ENCODE results near the gene AFDN.

AFDN gene, protein sequence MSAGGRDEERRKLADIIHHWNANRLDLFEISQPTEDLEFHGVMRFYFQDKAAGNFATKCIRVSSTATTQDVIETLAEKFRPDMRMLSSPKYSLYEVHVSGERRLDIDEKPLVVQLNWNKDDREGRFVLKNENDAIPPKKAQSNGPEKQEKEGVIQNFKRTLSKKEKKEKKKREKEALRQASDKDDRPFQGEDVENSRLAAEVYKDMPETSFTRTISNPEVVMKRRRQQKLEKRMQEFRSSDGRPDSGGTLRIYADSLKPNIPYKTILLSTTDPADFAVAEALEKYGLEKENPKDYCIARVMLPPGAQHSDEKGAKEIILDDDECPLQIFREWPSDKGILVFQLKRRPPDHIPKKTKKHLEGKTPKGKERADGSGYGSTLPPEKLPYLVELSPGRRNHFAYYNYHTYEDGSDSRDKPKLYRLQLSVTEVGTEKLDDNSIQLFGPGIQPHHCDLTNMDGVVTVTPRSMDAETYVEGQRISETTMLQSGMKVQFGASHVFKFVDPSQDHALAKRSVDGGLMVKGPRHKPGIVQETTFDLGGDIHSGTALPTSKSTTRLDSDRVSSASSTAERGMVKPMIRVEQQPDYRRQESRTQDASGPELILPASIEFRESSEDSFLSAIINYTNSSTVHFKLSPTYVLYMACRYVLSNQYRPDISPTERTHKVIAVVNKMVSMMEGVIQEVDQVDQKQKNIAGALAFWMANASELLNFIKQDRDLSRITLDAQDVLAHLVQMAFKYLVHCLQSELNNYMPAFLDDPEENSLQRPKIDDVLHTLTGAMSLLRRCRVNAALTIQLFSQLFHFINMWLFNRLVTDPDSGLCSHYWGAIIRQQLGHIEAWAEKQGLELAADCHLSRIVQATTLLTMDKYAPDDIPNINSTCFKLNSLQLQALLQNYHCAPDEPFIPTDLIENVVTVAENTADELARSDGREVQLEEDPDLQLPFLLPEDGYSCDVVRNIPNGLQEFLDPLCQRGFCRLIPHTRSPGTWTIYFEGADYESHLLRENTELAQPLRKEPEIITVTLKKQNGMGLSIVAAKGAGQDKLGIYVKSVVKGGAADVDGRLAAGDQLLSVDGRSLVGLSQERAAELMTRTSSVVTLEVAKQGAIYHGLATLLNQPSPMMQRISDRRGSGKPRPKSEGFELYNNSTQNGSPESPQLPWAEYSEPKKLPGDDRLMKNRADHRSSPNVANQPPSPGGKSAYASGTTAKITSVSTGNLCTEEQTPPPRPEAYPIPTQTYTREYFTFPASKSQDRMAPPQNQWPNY (N-terminal part only)

DNA sequence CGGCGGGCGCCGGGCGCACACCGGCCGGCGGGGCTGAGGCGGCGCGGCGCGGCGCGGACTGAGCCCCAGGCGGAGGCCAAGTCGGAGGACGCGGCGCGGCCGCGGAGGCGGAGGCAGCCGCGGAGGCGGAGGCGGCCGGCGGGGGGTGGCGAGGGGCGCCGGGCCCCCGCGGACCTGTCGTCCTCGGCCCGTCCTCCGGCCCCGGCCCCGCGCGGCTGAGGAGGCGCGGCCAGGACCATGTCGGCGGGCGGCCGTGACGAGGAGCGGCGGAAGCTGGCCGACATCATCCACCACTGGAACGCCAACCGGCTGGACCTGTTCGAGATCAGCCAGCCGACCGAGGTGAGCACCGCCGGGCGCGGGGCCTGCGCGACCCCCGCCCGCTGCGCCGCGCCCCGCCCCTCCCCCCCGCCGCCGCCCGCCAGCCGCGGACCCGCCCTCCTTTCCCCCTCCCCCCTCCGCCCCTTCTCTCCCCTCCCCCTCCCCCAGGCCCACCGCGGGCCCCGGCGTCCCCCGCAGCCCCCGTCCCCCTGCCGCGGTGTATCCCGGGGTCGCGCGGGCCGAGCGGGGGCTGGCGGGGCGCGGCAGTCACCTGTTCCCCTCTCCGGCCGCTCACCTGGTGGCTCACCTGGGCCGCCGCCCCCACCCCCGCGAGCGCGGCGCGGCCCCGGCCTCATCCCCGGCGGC is at the start of gene AFDN:
Gene AFDN, plus strand, starts transcription at position 16 of the 687 bp plus-strand sequence. Its CDS starts 222 bp downstream, at position 238.
- no peak for DNase-seq

DNA sequence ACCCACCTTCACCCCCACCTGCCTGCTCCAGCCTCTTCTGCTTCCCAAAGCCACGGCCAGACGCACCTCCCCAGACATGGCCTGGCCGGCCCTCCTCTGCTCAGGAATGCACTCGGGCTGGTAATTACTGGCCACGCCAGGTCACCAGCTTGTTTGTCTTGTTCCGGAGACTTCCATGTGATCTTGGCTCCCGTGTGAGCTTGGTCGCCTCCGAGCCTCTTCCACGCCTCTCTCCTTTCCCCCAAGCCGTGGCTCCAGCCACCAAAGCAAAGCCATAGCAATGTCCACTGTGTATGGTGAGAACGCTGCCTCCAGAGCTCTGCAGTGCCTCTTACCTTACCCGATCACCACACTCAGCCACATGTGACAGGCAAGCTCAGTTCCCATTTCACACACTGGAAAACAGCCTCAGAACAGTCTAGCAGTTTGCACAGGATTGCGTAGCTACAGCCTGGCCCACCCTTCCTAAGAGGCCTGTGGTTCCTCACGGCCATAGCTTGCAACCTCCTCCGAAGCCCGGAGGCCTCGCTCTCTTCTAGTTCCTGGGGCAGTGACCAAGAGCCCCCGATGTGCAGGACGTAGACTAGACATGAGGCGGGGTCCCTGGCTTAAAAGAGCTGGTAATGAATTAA is 48.1 kb upstream of the AFDN start:
- no peak for DNase-seq

DNA sequence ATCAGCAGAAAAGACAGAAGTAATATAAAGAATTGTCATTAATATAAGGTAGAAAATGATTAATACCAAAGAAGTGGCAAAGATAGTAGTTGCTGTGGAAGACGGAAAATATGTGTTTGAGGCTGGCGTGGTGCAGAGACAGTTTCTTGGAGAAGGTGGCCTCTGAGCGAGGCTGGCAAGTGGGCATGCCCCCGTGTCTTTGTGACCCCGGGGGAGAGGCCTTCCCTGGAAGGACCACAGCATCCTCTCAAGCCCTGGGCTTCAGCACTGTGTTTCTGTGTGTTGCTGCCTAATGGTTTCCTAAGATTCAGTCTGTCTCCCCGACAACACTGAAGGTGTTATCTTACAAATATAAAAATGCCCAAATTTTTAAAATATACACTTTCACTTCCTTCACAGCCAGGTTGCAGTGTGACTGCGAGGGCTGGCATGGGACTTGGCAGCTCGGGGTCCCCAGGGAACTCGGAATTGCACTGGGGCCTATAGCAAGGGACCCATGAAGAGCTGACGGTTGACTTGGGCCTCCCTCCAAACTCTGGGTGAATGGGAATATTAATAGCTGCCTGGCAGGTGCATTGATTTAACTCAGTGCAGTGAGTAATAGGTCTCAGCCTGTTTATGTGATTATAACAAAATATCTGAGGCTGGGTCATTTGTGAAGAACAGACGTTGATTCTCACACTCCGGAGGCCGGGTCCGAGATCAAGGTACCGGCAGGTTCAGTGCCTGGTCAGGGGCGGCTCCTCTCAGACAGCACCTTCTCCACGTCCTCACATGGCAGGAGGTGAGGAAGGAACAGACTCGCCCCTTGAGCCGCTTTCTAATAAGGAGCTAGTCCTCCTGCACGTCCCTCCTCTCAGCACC is 47.4 kb upstream of the AFDN start:
- no peak for DNase-seq

DNA sequence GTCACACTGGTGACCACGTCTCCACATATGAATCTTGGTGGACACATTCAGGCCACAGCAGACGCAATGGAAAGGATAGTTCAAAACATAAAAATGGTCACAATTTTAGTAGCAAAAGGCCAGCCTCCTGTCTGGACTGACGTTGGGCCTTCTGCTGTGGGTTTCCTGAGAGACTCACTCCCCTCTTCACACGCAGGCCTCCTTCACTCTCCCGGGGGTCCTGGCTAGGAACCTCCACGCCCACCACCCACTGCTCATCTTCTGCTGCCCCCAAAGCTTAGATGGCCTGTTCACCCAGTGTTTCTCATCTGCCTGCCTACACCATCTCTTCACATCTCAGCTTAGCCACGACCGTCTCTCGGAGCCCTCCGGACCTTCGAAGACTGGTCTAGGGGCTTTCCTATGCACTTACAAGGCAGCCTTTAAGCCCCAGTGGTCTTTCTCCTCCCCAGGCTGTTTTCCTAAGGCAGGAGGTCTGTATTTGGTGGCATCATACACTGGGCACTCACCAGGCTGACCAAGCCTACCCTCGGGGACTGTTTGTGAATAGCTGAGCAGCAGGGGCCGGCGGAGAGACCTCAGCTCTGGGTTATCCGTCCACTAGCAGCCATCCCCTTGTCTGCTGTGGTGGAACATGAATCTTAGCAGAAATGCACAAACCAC is 46.6 kb upstream of the AFDN start:
- no peak for DNase-seq

DNA sequence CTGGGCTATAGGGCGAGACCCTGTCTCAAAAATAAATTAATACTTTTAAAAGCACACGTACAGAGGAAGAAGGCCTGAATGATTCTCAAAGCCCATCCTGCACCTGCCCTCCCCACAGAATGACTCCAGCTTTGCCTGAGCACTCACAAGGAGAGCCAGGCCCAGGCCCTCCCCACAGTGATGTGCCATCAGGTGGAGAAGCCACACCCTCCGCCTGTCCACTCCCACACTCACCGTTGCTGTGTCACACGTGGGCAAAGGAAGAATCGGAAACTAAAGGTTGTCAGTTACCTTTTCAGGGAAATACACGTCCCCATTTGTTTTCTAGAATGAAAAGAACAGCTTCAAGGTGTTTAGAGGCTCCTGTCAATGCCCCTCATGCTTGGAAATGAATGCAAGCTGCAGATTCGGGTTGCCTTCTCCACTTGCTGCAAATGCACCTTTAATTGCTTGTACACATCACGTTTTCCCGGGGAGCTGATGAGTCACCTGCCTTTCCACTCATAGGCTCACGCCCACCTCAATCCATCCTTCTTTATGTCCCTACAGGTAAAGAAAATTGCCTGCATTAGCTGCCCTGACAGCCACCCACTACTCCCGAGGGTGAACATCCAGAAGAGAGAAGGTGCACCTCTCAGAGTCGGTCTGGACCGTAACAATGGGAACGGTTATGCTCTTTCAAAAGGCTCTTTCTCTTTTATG is 45.5 kb upstream of the AFDN start:
- DNase-seq: no peak

DNA sequence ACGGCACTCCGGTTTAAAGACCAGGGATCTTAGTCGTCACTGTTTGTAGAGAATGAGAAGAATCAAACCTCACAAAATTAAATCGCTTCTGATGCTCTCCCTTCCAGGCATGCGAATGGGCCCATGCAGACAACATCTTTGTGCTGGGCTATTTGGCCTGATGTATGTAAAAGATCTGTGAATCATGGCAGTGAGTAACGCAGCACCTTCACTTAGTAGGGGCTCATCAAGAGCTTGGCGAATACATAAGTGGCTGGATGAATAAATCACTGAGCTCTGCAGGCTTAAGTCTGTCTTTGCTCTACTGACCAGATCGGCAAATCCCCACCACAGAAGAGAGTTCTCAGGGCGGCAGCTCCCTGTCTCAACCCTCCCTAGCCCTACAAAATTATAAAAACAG is 44.8 kb upstream of the AFDN start:
- no peak for DNase-seq

DNA sequence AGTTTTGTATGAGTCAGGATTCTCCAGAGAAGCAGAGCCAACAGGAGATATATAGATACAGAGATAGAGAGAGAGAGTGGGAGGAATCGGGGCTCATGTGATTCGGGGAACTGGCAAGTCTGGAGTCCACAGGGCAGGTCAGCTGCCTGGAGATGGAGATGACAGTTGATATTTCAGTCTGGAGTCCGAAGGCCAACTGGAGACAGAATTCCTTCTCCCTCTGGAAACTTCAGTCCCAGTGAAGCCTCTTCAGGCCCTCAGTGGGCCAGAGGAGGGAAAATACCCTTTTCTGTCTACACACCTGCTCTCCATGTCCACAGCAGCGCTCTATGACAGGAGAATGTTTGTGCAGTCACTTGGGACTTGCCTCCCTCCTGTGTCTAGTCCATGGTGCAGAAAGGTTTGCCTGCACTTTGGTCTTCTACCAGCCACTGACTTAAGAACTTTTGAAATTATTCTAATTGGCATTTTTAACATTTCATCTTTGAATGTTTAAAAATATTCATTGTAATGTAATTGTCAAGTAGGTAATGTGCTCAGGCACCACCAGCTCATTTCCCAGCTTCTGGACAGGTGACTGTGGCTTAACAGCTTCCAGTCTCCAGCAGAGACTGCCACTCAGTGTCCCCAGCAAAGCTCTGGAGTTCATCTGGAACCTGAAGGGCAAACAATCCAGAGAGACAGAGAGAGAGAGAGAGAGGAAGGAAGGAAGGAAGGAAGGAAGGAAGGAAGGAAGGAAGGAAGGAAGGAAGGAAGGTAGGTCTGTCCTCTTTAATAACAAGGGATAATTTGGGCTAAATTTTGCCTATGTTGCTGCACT is 43.8 kb upstream of the AFDN start:
- DNase-seq: no peak

DNA sequence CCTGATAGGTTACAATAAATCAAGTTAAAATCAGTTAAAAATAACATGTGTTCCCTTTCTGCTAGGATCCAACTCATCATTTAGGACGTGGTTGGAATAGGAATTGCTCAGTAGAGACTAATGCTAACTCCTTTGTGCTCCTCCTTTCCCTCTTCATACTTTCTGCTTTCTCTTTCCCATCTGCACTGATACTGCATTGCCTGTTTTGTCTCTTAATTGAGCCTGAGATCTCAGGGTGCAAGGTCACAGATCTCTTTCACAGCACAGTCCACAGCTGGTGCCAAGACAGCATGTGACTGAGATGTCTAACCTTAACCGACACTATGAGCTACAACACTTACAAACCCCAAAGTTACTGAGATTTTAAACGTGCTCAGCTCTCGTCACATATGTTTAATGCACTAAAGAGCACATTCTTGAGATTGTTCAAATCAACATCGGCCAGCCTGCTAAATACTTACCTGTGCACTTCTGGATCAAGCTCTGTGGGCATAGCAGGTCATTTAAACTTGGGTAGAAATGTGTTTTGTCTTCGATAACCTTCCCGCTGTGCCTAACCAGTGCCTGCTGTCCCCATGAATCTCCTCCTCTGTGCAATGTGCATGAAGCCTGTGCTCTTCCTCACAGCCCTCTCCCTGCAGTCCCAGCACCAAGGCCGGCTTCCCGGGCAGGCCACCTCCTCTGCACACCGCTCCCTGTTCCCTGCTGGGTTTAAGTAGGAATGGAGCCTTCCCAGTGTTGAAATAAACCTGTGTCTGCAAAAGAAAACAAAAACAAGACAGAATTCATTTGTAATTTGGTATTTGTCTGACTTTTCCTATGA is 39.6 kb upstream of the AFDN start:
- DNase-seq: no peak

DNA sequence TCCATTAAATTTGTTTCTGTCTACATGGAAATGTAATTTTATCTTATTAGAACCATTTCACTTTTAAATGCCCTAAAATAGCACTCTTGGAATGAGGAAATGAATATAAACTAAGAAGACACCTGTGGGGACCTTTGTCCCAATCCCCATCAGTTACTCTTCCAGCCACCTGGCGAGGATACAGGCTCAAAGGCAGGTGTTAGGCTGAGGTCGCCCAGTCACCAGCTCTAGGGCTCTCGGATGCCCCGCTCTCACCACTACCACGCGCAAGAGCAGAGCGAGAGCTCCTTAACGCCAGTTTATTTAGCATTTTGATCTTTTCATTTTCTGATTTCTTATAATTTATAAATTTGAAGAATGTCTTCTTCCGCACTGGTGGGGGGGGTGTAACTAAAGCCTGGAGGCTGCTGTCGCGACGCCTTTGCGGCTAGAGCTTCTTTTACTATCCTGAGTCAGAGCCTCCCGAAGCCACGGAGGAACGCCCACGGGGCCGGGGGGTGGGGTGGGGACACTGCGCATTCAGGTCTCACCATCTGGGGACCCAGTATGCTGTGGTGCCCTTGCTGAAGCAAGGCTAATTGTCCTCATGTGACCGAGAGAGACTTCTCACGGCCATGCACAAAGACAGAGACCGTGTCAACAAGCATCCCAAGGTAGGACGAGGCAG is 38.7 kb upstream of the AFDN start:
- DNase-seq: no peak

DNA sequence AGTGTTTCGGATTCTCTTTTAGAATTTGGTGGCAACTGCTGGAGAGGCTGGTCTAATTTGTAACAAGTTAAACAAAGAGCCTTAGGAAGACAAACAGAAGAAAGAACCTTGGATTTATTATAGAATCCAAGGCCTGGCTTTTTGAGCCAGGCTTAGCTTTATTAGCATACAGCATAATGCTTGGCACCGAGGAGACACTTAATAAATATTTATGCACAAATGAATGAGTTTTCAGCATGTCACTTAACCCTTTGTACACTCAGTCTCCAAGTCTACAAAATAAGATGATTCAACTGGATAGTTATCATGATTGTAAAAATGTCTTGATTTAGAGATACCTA is 38.2 kb upstream of the AFDN start:
- no peak for DNase-seq

DNA sequence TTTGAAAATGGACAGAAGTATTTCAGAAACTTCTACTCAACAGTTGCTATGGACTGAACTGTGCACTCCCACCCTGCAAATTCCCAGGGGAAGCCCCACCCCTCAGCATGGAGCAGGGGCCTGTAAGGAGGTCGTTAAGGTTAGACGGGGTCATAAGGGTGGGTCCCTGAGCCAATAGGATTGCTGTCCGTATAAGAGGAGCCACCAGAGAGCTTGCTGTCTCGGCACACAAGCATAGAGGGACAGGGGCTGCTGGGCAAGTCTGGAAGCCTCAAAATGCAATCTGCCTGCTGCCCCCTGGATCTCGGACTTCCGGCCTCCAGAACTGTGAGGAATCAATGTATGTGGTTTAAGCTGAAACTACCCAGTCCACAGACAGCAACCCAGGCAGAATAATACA is 37.4 kb upstream of the AFDN start:
- no peak for DNase-seq

DNA sequence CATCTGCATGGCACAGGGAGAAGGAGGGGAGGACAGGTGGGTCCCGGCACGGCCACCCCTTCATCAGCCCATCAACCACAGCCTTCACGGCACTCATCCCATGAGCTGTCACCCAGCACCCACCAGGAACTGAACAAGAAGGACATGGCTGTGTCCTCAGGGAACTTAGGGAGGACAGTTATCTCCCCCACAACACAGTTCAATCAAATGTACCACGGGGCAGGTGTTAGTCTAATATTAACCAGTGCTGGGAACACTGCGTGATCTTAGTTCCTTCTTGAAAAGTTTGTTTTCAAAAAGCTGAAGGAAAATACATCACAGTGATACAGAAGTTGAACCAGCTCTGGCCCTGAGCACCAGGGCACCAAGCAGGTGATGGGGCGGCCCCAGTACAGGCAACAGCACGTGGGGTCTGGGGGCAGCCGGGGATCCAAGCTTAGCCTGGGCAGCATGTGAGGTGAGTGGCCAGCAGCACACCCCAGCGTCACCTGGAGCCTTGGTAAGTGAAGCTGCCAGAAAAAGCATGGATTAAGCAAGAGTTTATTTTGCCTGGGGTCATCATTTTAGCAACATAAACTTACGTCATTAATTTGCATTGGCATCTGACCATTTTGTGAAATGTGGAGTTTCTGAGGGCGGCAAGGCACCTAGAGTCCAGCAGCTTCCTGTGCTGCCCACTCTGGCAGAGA is 35.5 kb upstream of the AFDN start:
- DNase-seq: no peak

DNA sequence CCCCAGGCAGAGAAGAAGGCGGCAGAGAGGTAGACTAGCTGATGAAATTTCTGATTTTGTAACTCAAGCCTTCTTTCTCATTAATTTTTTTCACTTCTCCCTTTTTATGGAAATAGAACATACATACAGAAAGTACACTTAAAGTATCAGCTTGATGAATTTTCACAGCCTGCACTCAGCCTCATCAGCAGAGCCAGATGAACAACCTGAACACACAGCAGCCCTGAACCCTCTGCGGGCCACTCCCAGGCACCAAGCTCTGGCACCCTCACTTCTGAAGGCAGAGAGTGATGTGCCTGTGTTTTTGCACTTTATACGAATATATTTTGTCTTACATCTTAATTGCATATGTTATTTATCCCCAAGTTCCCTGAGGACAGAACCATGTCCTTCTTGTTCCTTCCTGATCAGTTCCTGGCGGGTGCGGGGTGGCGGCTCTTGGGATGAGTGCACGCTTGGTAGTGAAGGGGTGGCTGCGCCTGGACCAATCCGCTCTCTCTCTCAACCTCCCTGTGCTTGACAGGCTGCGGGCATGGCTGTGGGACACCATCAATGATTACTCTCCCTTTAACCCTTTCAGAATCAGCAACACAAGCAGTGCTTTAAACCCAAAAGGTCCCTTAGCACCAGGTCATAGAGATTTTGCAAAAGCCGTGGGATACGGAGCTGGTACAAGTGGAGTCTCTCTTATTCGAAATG is 34.8 kb upstream of the AFDN start:
- DNase-seq: no peak

DNA sequence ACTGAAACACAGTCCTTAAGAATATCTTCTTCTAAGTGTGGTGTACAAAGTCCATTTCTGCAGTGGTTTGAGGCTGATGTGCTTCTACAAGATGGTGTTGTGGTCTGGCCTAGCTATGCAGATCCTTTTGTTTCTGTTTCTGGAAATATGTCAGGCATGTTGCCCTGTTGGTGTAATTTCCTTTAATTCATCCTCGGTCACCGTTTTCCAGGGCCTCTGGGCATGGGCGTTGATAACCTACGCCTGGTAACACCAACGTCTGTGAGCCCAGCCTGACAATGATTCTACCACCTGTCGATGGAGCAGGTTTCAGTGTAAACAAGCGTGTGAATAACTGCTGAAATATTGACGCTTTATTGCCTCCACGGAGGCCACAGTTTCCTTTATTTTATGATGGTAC is 33.3 kb upstream of the AFDN start:
- DNase-seq: no peak

DNA sequence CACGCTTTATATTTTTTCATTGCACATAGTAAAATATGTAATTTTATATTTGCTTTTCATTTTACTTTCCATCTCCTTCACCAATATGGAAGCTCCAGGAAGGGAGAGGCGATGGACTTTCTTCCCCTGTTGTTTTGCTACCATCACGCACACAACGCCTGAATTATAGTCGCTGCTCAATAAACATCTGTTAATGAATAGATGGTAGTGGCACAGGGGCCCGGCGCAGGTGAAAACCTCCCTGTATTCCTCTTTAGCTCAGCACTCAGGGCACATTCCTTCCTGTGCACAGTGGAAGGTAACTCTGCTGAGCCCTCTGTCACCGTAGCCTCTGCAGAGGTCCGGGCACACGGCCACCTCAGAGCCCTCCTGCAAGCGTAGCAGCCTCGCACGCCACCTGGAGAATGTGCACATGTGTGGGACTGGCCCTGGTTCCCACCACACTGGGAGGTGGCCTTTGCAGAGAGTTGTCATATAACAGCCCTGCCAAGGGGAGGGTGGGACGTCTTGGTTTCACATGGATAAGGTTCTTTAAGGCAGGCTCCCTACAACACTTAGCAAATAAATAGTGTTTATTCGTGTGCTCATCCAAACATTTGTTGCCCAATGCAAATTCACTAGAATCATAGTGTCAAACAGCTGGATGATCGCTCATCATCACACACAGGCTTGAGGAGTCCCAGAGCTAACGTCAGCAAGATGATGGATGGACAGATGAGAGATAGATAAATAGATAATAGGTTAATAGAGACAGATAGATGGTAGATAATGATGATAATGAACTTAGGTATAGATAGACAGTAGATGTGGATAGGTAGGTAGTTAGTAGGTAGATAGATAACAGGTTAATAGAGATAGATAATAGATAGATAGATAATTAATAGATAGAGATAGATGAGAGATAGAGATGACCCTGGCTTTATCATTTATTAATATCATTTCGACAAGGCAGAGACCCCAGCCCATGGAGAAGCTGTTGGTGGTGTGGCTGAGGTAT is 32.3 kb upstream of the AFDN start:
- DNase-seq: no peak

All from activated CD4-positive, alpha-beta T cell treated with anti-CD3 and anti-CD28 coated beads, Interleukin-2, Interleukin-6, amounts not matched to agents 100 ng/mL and 50 ng/mL, durations not matched to agents 16 hours and 8 hours (primary cell).